GM12891 (cell line): ENCODE results near the gene TBCD.

ENCODE experiments used
- POLR2A ChIP-seq: IDR thresholded peaks from 2 replicates; pipeline ENCODE4 v1.6.1; 2011; ENCODE audit warnings: low read depth, low read length, control low read depth
- POLR2AphosphoS5 ChIP-seq: IDR thresholded peaks from 2 replicates; pipeline ENCODE4 v1.6.1; 2011; ENCODE audit warnings: low read depth, low read length, control low read depth
- SPI1 ChIP-seq: IDR thresholded peaks from 2 replicates; pipeline ENCODE4 v1.6.1; 2011; ENCODE audit warnings: low read depth, low read length, control low read depth
- TAF1 ChIP-seq: IDR thresholded peaks from 2 replicates; pipeline ENCODE4 v1.6.1; 2011; ENCODE audit warnings: low read depth, low read length, control low read depth

GRCh38 chr17:82910041-82910481 is 158.2 kb downstream of the TBCD start:
- TF ChIP-seq SPI1 (no peak), TAF1 (no peak), POLR2AphosphoS5 (no peak), POLR2A (no peak)
